ENCODE measurements around the gene AFP. TPM values are rescaled to one million over a fixed set of nuclear protein-coding genes. Genes with fewer than 3 reads are reported as not detected.

The AFP gene
- total RNA-seq, 1 experiment from 2014 or later: 0.40 TPM

DNA sequence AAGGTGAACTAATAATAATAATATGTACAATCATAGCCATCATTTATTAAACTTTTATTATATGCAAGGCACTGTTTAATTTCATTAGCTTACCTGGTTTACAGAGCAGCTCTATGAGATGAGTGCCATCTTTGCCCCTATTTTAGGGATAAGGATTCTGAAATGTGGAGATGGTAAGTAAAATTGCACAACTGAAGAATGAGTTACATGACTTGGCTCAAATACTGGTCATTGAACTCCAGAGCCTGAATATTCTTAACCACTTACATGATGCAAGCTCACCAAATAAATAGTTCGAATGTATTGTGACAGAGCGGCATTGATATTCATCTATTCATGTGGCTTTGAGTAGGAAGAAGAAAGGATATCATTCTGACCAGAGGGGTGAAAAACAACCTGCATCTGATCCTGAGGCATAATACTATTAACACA, 20.2 kb upstream of the AFP start:
- no peak for TF ChIP-seq EZH2phosphoT487 (IDR thresholded peaks at IDR 0.05; ENCODE audit: borderline replicate concordance, low read length)
- TF ChIP-seq EZH2 (IDR thresholded peaks at IDR 0.05; ENCODE audit: low read length, unreplicated experiment): no peak
- TF ChIP-seq, protein P1, sequence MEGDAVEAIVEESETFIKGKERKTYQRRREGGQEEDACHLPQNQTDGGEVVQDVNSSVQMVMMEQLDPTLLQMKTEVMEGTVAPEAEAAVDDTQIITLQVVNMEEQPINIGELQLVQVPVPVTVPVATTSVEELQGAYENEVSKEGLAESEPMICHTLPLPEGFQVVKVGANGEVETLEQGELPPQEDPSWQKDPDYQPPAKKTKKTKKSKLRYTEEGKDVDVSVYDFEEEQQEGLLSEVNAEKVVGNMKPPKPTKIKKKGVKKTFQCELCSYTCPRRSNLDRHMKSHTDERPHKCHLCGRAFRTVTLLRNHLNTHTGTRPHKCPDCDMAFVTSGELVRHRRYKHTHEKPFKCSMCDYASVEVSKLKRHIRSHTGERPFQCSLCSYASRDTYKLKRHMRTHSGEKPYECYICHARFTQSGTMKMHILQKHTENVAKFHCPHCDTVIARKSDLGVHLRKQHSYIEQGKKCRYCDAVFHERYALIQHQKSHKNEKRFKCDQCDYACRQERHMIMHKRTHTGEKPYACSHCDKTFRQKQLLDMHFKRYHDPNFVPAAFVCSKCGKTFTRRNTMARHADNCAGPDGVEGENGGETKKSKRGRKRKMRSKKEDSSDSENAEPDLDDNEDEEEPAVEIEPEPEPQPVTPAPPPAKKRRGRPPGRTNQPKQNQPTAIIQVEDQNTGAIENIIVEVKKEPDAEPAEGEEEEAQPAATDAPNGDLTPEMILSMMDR (conservative IDR thresholded peaks at IDR 0.05; ENCODE audit: low read depth, low read length): no peak
- Histone ChIP-seq H4K20me1 (ENCODE audit: low read length) (no peaks in the 10 kb centered on the region), H3K27ac (ENCODE audit: low read length) (no peak overlapping the region), H2AFZ (ENCODE audit: low read length) (no peak overlapping the region), H3K9me2 (replicated peaks; ENCODE audit: low read length) (no peaks in the 10 kb centered on the region), H3K4me2 (ENCODE audit: low read length) (no peak overlapping the region), H3F3A (ENCODE audit: low read length, unreplicated experiment) (no peaks in the 10 kb centered on the region), H3K9ac (ENCODE audit: low read length) (no peak overlapping the region), H3K36me3 (ENCODE audit: low read depth, low read length) (no peaks in the 10 kb centered on the region), H3K79me2 (ENCODE audit: low read length) (no peaks in the 10 kb centered on the region), H3K4me1 (ENCODE audit: insufficient read depth, low read length) (no peaks in the 10 kb centered on the region), H3K4me3 (ENCODE audit: low read length) (no peak overlapping the region), H3K27me3 (ENCODE audit: low read length) (peaks cover 81% of the 10 kb centered on the region), H3K9me3 (ENCODE audit: low read length) (no peaks in the 10 kb centered on the region)
- intact Hi-C loops (cut with micrococcal nuclease): no loop called here
- ChIA-PET POLR2A (ENCODE audit: unreplicated experiment) (no interaction called here), CTCF (no interaction called here)
- no peak for ATAC-seq
- no peak for DNase-seq
- BruUV-seq (replicated peaks): no TSS peak

DNA sequence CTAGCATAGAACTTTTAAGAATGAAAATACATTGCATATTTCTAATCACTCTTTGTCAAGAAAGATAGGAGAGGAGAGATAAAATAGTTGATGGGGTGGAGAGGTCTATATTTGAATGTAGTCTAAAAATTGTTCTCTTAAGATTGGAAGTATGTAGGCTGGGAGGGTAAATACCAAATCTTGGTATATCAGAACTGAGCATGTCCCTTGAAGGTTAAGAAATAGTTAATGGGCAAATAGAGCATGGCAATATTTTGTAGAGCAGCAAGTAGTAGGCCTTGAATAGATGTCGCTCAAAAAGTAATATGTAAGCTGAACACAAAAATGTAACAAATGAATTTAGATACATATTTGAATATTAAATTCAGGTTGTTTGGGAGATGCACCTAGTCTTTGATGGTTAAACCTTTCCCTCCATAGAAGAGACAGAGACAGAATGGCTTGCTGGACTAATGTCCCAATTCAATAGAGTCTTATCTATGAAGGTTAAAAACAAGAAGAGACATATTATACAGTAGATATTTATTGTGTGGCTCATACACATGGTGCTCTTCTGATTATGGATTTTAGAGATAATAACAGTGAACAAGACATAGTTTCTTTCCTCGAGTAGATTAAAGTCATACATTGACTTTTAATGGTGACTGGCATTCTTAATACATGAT, 19.5 kb upstream of the AFP start:
- Histone ChIP-seq H3K27me3 (ENCODE audit: low read length) (peaks cover 80% of the 10 kb centered on the region), H3K9me2 (replicated peaks; ENCODE audit: low read length) (no peaks in the 10 kb centered on the region), H3F3A (ENCODE audit: low read length, unreplicated experiment) (no peaks in the 10 kb centered on the region), H4K20me1 (ENCODE audit: low read length) (no peaks in the 10 kb centered on the region), H3K79me2 (ENCODE audit: low read length) (no peaks in the 10 kb centered on the region), H2AFZ (ENCODE audit: low read length) (no peak overlapping the region), H3K9me3 (ENCODE audit: low read length) (no peaks in the 10 kb centered on the region), H3K4me2 (ENCODE audit: low read length) (no peak overlapping the region), H3K9ac (ENCODE audit: low read length) (no peak overlapping the region), H3K36me3 (ENCODE audit: low read depth, low read length) (no peaks in the 10 kb centered on the region), H3K4me3 (ENCODE audit: low read length) (no peak overlapping the region), H3K4me1 (ENCODE audit: insufficient read depth, low read length) (no peaks in the 10 kb centered on the region), H3K27ac (ENCODE audit: low read length) (no peak overlapping the region)
- ChIA-PET POLR2A (ENCODE audit: unreplicated experiment) (no interaction called here), CTCF (no interaction called here)
- no peak for ATAC-seq
- no peak for DNase-seq
- intact Hi-C loops (cut with micrococcal nuclease): no loop called here
- TF ChIP-seq, protein P1 (conservative IDR thresholded peaks at IDR 0.05; ENCODE audit: low read depth, low read length): no peak
- TF ChIP-seq EZH2 (IDR thresholded peaks at IDR 0.05; ENCODE audit: low read length, unreplicated experiment) (no peak), EZH2phosphoT487 (IDR thresholded peaks at IDR 0.05; ENCODE audit: borderline replicate concordance, low read length) (no peak)
- BruUV-seq (replicated peaks): no TSS peak

GRCh38 chr4:73417342-73417741, 18.7 kb upstream of the AFP start:
- Histone ChIP-seq H3F3A (ENCODE audit: low read length, unreplicated experiment) (no peaks in the 10 kb centered on the region), H3K9me3 (ENCODE audit: low read length) (no peaks in the 10 kb centered on the region), H3K4me2 (ENCODE audit: low read length) (no peak overlapping the region), H3K9ac (ENCODE audit: low read length) (no peak overlapping the region), H4K20me1 (ENCODE audit: low read length) (no peaks in the 10 kb centered on the region), H3K27me3 (ENCODE audit: low read length) (peaks cover 75% of the 10 kb centered on the region), H3K4me3 (ENCODE audit: low read length) (no peak overlapping the region), H3K27ac (ENCODE audit: low read length) (no peak overlapping the region), H3K79me2 (ENCODE audit: low read length) (no peaks in the 10 kb centered on the region), H3K9me2 (replicated peaks; ENCODE audit: low read length) (no peaks in the 10 kb centered on the region), H2AFZ (ENCODE audit: low read length) (no peak overlapping the region), H3K36me3 (ENCODE audit: low read depth, low read length) (no peaks in the 10 kb centered on the region), H3K4me1 (ENCODE audit: insufficient read depth, low read length) (no peaks in the 10 kb centered on the region)
- no peak for DNase-seq
- intact Hi-C loops (cut with micrococcal nuclease): no loop called here
- ATAC-seq: no peak
- ChIA-PET CTCF (no interaction called here), POLR2A (ENCODE audit: unreplicated experiment) (no interaction called here)
- TF ChIP-seq, protein P1 (conservative IDR thresholded peaks at IDR 0.05; ENCODE audit: low read depth, low read length): no peak
- TF ChIP-seq EZH2 (IDR thresholded peaks at IDR 0.05; ENCODE audit: low read length, unreplicated experiment): no peak
- no peak for TF ChIP-seq EZH2phosphoT487 (IDR thresholded peaks at IDR 0.05; ENCODE audit: borderline replicate concordance, low read length)
- BruUV-seq (replicated peaks): no TSS peak

Data from PC-3 (cell line).